ENCODE measurements around the gene FREM2.

FREM2 gene

DNA sequence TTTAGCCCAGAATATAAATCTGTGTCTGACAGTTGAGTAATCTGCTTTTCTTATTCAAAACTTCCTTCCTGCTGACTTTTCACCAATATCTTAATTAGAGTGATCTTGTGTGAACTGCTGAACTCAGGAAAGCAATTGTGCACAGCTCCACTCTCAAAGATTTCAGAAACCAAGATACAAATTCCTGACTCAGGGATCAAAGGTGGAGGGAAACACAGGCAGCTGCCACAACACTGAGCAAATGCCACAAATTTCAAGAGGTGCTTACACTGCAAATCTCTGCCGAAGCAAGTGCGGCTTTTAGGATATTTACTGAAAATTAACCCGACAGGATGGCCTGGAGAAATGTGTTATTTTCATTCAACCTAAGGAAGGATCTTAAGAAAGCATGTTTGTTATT is 192.4 kb downstream of the FREM2 start:
- no peak overlapping the region for H3K4me3 ChIP-seq (ENCODE audit: low read length in 2 of 2)
- H3K14ac ChIP-seq (ENCODE audit: low read length) = no peak overlapping the region
- peaks cover 0 to 2% of the 10 kb centered on the region in 2 donors for H3K9me3 ChIP-seq (replicated peaks in 1 of 2; ENCODE audit: control insufficient read depth in 2 of 2, insufficient read depth in 1 of 2, low read depth in 1 of 2, low read length in 2 of 2)
- H3K4me2 ChIP-seq (ENCODE audit: insufficient read depth, low read length, poor library complexity, severe bottlenecking) = no peak overlapping the region
- no peak overlapping the region for H2BK12ac ChIP-seq (ENCODE audit: low read length)
- DNase-seq (ENCODE audit: low spot score) = no peak
- WGBS, 2 donors (ENCODE audit: extremely low coverage in 2 of 2, insufficient read length in 2 of 2, insufficient replicate concordance in 1 of 2) = no CpG with 5 or more reads among the region's 3 CpGs
- H2AFZ ChIP-seq (ENCODE audit: low read length) = no peak overlapping the region
- no peaks in the 10 kb centered on the region for H3K79me1 ChIP-seq (ENCODE audit: low read depth, low read length)
- no peak overlapping the region for H3K4ac ChIP-seq (ENCODE audit: low read length)
- no peak overlapping the region for H3K27ac ChIP-seq (replicated peaks; ENCODE audit: low read length)
- H4K8ac ChIP-seq (ENCODE audit: low read depth, low read length) = no peak overlapping the region
- no peak overlapping the region for H3K23ac ChIP-seq (ENCODE audit: low read depth, low read length, poor library complexity)
- no peak overlapping the region for H2BK15ac ChIP-seq (ENCODE audit: low read length)
- H3K18ac ChIP-seq (ENCODE audit: low read length) = no peak overlapping the region
- H2BK120ac ChIP-seq (ENCODE audit: low read depth, low read length) = no peak overlapping the region
- no peak overlapping the region for H3K9ac ChIP-seq (ENCODE audit: low read depth, low read length, poor library complexity)
- no peak overlapping the region for H2AK5ac ChIP-seq (ENCODE audit: low read depth, low read length)
- H3K36me3 ChIP-seq (replicated peaks in 1 of 2; ENCODE audit: control insufficient read depth in 2 of 2, insufficient read depth in 2 of 2, low read length in 2 of 2) = peaks cover 0 to 5% of the 10 kb centered on the region in 2 donors
- H3K4me1 ChIP-seq (ENCODE audit: control insufficient read depth in 2 of 2, insufficient read depth in 1 of 2, low read depth in 1 of 2, low read length in 2 of 2) = peaks cover 0 to 16% of the 10 kb centered on the region in 2 donors
- H4K91ac ChIP-seq (ENCODE audit: low read depth, low read length, poor library complexity) = no peak overlapping the region
- no peak overlapping the region for H2BK5ac ChIP-seq (ENCODE audit: low read length)
- peaks cover 0 to 3% (median 0%) of the 10 kb centered on the region in 3 experiments for H3K27me3 ChIP-seq (ENCODE audit: control insufficient read depth in 3 of 3, insufficient read depth in 3 of 3, low read depth in 1 of 3, low read length in 3 of 3)

DNA sequence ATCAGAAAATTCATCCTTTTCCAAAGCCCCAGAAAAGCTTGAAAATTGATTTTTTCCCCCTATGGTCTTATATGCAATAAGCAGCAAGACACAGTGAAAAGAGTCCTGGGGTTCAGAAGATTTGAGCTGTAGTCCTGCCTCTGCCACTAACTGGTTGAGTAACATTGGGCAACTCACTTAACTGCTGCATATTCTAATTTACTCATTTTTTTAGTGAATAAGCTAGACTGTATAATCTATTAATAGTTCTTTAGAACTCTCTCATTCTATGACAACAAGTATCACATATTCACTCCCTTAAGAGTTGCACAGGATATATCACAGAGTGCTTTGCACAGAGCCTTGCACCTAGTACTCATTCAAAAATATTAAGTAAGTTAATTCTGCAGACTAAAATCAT is 192.9 kb downstream of the FREM2 start:
- DNase-seq (ENCODE audit: low spot score) = no peak
- Histone ChIP-seq H3K4me3 (ENCODE audit: low read length in 2 of 2) (no peak overlapping the region), H2BK5ac (ENCODE audit: low read length) (no peak overlapping the region)

DNA sequence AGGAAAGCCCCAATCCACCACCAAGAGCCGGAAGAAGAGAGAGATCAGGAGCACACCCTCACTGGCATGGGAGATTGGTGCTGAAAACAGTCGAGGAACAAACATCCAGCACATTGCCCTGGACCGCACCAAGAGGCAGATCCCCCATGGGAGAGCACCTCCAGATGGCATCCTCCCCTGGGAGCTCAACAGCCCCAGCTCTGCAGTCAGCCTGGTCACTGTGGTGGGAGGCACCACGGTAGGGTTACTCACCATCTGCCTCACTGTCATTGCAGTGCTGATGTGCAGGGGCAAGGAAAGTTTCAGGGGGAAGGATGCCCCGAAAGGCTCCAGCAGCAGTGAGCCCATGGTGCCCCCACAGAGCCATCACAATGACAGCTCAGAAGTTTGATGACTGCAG is 193.5 kb downstream of the FREM2 start:
- no peak overlapping the region for H3K4me2 ChIP-seq (ENCODE audit: insufficient read depth, low read length, poor library complexity, severe bottlenecking)
- WGBS, 2 donors (ENCODE audit: extremely low coverage in 2 of 2, insufficient read length in 2 of 2, insufficient replicate concordance in 1 of 2) = no CpG with 5 or more reads among the region's 5 CpGs

More for the DNA sequence above, 192.9 kb downstream of the FREM2 start:
- H3K9ac ChIP-seq (ENCODE audit: low read depth, low read length, poor library complexity) = no peak overlapping the region
- no peak overlapping the region for H3K18ac ChIP-seq (ENCODE audit: low read length)
- H3K4me1 ChIP-seq (ENCODE audit: control insufficient read depth in 2 of 2, insufficient read depth in 1 of 2, low read depth in 1 of 2, low read length in 2 of 2) = peaks cover 0 to 11% of the 10 kb centered on the region in 2 donors
- no peak overlapping the region for H2AK5ac ChIP-seq (ENCODE audit: low read depth, low read length)
- no peak overlapping the region for H4K8ac ChIP-seq (ENCODE audit: low read depth, low read length)
- no peak overlapping the region for H3K14ac ChIP-seq (ENCODE audit: low read length)
- no peak overlapping the region for H2AFZ ChIP-seq (ENCODE audit: low read length)
- no peak overlapping the region for H3K4ac ChIP-seq (ENCODE audit: low read length)
- H3K79me1 ChIP-seq (ENCODE audit: low read depth, low read length) = no peaks in the 10 kb centered on the region
- no peak overlapping the region for H3K27ac ChIP-seq (replicated peaks; ENCODE audit: low read length)
- no peak overlapping the region for H3K4me2 ChIP-seq (ENCODE audit: insufficient read depth, low read length, poor library complexity, severe bottlenecking)
- peaks cover 0 to 3% (median 0%) of the 10 kb centered on the region in 3 experiments for H3K27me3 ChIP-seq (ENCODE audit: control insufficient read depth in 3 of 3, insufficient read depth in 3 of 3, low read depth in 1 of 3, low read length in 3 of 3)
- H2BK12ac ChIP-seq (ENCODE audit: low read length) = no peak overlapping the region
- peaks cover 0 to 2% of the 10 kb centered on the region in 2 donors for H3K9me3 ChIP-seq (replicated peaks in 1 of 2; ENCODE audit: control insufficient read depth in 2 of 2, insufficient read depth in 1 of 2, low read depth in 1 of 2, low read length in 2 of 2)
- H2BK15ac ChIP-seq (ENCODE audit: low read length) = no peak overlapping the region
- peaks cover 0 to 5% of the 10 kb centered on the region in 2 donors for H3K36me3 ChIP-seq (replicated peaks in 1 of 2; ENCODE audit: control insufficient read depth in 2 of 2, insufficient read depth in 2 of 2, low read length in 2 of 2)
- H2BK120ac ChIP-seq (ENCODE audit: low read depth, low read length) = no peak overlapping the region
- H4K91ac ChIP-seq (ENCODE audit: low read depth, low read length, poor library complexity) = no peak overlapping the region
- H3K23ac ChIP-seq (ENCODE audit: low read depth, low read length, poor library complexity) = no peak overlapping the region

DNA sequence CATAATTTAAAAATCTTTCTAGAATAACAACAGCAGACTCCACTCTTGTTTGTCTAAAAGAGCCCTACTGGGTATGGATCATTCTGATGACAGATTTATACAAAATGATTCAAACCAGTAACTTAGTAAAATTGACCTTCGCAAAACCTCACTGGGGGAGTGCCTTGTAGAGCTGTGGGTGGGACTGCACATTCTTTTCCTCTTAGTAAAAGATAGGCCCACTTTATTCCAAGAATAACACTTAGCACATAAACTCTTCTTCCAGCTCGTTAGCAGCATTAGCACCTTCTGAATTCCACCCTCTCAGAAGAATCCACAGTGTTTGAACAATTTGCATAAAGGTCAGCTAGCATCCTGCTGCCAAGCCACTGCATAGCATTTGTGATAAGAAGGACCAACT is 196.9 kb downstream of the FREM2 start:
- H3K23ac ChIP-seq (ENCODE audit: low read depth, low read length, poor library complexity) = no peak overlapping the region
- no peak overlapping the region for H4K91ac ChIP-seq (ENCODE audit: low read depth, low read length, poor library complexity)
- H2BK5ac ChIP-seq (ENCODE audit: low read length) = no peak overlapping the region
- H3K4me1 ChIP-seq (ENCODE audit: control insufficient read depth in 2 of 2, insufficient read depth in 1 of 2, low read depth in 1 of 2, low read length in 2 of 2) = peaks cover 0 to 9% of the 10 kb centered on the region in 2 donors
- no peak overlapping the region for H3K27ac ChIP-seq (replicated peaks; ENCODE audit: low read length)
- no peak overlapping the region for H3K14ac ChIP-seq (ENCODE audit: low read length)
- H2BK12ac ChIP-seq (ENCODE audit: low read length) = no peak overlapping the region
- no peak overlapping the region for H3K4me2 ChIP-seq (ENCODE audit: insufficient read depth, low read length, poor library complexity, severe bottlenecking)
- no peaks in the 10 kb centered on the region for H3K79me1 ChIP-seq (ENCODE audit: low read depth, low read length)
- peak overlapping the region; percentile 14 for H2AFZ ChIP-seq (ENCODE audit: low read length)
- no peak for DNase-seq (ENCODE audit: low spot score)
- no peak overlapping the region for H3K4ac ChIP-seq (ENCODE audit: low read length)
- no peak overlapping the region for H2BK15ac ChIP-seq (ENCODE audit: low read length)
- H3K27me3 ChIP-seq (ENCODE audit: control insufficient read depth in 3 of 3, insufficient read depth in 3 of 3, low read depth in 1 of 3, low read length in 3 of 3) = peaks cover 0 to 3% (median 0%) of the 10 kb centered on the region in 3 experiments
- H2AK5ac ChIP-seq (ENCODE audit: low read depth, low read length) = no peak overlapping the region
- H4K8ac ChIP-seq (ENCODE audit: low read depth, low read length) = no peak overlapping the region
- peaks cover 0 to 5% of the 10 kb centered on the region in 2 donors for H3K36me3 ChIP-seq (replicated peaks in 1 of 2; ENCODE audit: control insufficient read depth in 2 of 2, insufficient read depth in 2 of 2, low read length in 2 of 2)
- H3K9me3 ChIP-seq (replicated peaks in 1 of 2; ENCODE audit: control insufficient read depth in 2 of 2, insufficient read depth in 1 of 2, low read depth in 1 of 2, low read length in 2 of 2) = peaks cover 0 to 2% of the 10 kb centered on the region in 2 donors
- no peak overlapping the region for H3K4me3 ChIP-seq (ENCODE audit: low read length in 2 of 2)
- no peak overlapping the region for H3K18ac ChIP-seq (ENCODE audit: low read length)
- H2BK120ac ChIP-seq (ENCODE audit: low read depth, low read length) = no peak overlapping the region
- no peak overlapping the region for H3K9ac ChIP-seq (ENCODE audit: low read depth, low read length, poor library complexity)
- no CpG with 5 or more reads among the region's 2 CpGs for WGBS, 2 donors (ENCODE audit: extremely low coverage in 2 of 2, insufficient read length in 2 of 2, insufficient replicate concordance in 1 of 2)

More for the DNA sequence above, 193.5 kb downstream of the FREM2 start:
- no peak overlapping the region for H2BK12ac ChIP-seq (ENCODE audit: low read length)
- H2BK5ac ChIP-seq (ENCODE audit: low read length) = no peak overlapping the region
- H3K36me3 ChIP-seq (replicated peaks in 1 of 2; ENCODE audit: control insufficient read depth in 2 of 2, insufficient read depth in 2 of 2, low read length in 2 of 2) = peaks cover 0 to 5% of the 10 kb centered on the region in 2 donors
- H3K23ac ChIP-seq (ENCODE audit: low read depth, low read length, poor library complexity) = peak overlapping the region; percentile 69
- H3K4me1 ChIP-seq (ENCODE audit: control insufficient read depth in 2 of 2, insufficient read depth in 1 of 2, low read depth in 1 of 2, low read length in 2 of 2) = peaks cover 0 to 9% of the 10 kb centered on the region in 2 donors
- no peak overlapping the region for H2BK15ac ChIP-seq (ENCODE audit: low read length)
- H2AFZ ChIP-seq (ENCODE audit: low read length) = no peak overlapping the region
- H3K18ac ChIP-seq (ENCODE audit: low read length) = peak overlapping the region; percentile 3
- no peak overlapping the region for H4K8ac ChIP-seq (ENCODE audit: low read depth, low read length)
- H2BK120ac ChIP-seq (ENCODE audit: low read depth, low read length) = no peak overlapping the region
- H2AK5ac ChIP-seq (ENCODE audit: low read depth, low read length) = peak overlapping the region; percentile 32
- H3K4me3 ChIP-seq (ENCODE audit: low read length in 2 of 2) = no peak overlapping the region
- no peak overlapping the region for H4K91ac ChIP-seq (ENCODE audit: low read depth, low read length, poor library complexity)
- H3K9me3 ChIP-seq (replicated peaks in 1 of 2; ENCODE audit: control insufficient read depth in 2 of 2, insufficient read depth in 1 of 2, low read depth in 1 of 2, low read length in 2 of 2) = peaks cover 0 to 2% of the 10 kb centered on the region in 2 donors
- no peak overlapping the region for H3K9ac ChIP-seq (ENCODE audit: low read depth, low read length, poor library complexity)
- DNase-seq (ENCODE audit: low spot score) = no peak
- H3K4ac ChIP-seq (ENCODE audit: low read length) = no peak overlapping the region
- no peaks in the 10 kb centered on the region for H3K79me1 ChIP-seq (ENCODE audit: low read depth, low read length)
- no peak overlapping the region for H3K27ac ChIP-seq (replicated peaks; ENCODE audit: low read length)
- peaks cover 0 to 3% (median 0%) of the 10 kb centered on the region in 3 experiments for H3K27me3 ChIP-seq (ENCODE audit: control insufficient read depth in 3 of 3, insufficient read depth in 3 of 3, low read depth in 1 of 3, low read length in 3 of 3)
- H3K14ac ChIP-seq (ENCODE audit: low read length) = no peak overlapping the region
